K562 (cell line): Measurements from ENCODE around the gene ZCCHC14.

Source experiments
- CTBP1 ChIP-seq: fragments of 450-650 bp; IDR thresholded peaks from 2 replicates; pipeline ENCODE4 v1.6.1; 2016; ENCODE audit warnings: borderline replicate concordance
- MYNN ChIP-seq, 2 experiments: sonication (generic); formaldehyde crosslinking in 1 of 2; IDR thresholded peaks; 2 replicates each; pipeline versions ENCODE4 v1.5.0 to v1.6.1; 2016 to 2020; ENCODE audit warnings: antibody characterized with exemption in 1 of 2, missing genetic modification reagents in 1 of 2
- RAD21 ChIP-seq, 2 experiments: fragments of 250-450 bp in 1 of 2; fragments of 450-650 bp in 1 of 2; sonication (Bioruptor Pico) in 1 of 2; formaldehyde crosslinking in 1 of 2; IDR thresholded peaks in 1 of 2; conservative IDR thresholded peaks in 1 of 2; 2 replicates each; pipeline versions ENCODE4 v1.4.0 to v1.8.0; 2020 to 2022; ENCODE audit warnings: mild to moderate bottlenecking in 2 of 2, moderate library complexity in 1 of 2
- RBM14 ChIP-seq: fragments of 200-400 bp; formaldehyde crosslinking; IDR thresholded peaks from 2 replicates; pipeline ENCODE4 v1.6.1; 2018; ENCODE audit warnings: low read depth, mild to moderate bottlenecking, low read length, moderate library complexity, borderline replicate concordance; ENCODE audit not compliant: insufficient read depth
- SIN3A ChIP-seq, 2 experiments: fragments of 150-350 bp in 1 of 2; IDR thresholded peaks; 2 replicates each; pipeline ENCODE4 v1.6.1; 2011 to 2016; ENCODE audit warnings: borderline replicate concordance in 2 of 2, low read depth in 2 of 2, low read length in 2 of 2, mild to moderate bottlenecking in 2 of 2, moderate library complexity in 2 of 2; ENCODE audit not compliant: control insufficient read depth in 1 of 2
- SMARCB1 ChIP-seq: IDR thresholded peaks from 2 replicates; pipeline ENCODE4 v1.6.1; 2011; ENCODE audit warnings: improper control_type of control experiment, low read depth; ENCODE audit not compliant: insufficient read length
- ZNF263 ChIP-seq: sonication (generic); formaldehyde crosslinking; IDR thresholded peaks from 2 replicates; pipeline ENCODE4 v1.8.0; 2022; ENCODE audit warnings: mild to moderate bottlenecking, missing genetic modification reagents, borderline replicate concordance
- TF ChIP-seq, protein P1 (sequence below), 2 experiments: fragments of 450-650 bp; formaldehyde crosslinking in 1 of 2; IDR thresholded peaks; 2 replicates each; pipeline versions ENCODE4 v1.4.0 to v1.6.1; 2014 to 2020; ENCODE audit warnings: mild to moderate bottlenecking in 2 of 2, borderline replicate concordance in 1 of 2, low read depth in 1 of 2
- TF ChIP-seq, protein P2 (sequence below), 3 experiments: IDR thresholded peaks in 2 of 3; conservative IDR thresholded peaks in 1 of 3; 2 replicates each; pipeline ENCODE4 v1.5.1; 2011 to 2012; ENCODE audit warnings: low read length in 3 of 3, mild to moderate bottlenecking in 3 of 3, control low read depth in 2 of 3, improper control_type of control experiment in 1 of 3, inconsistent platforms in 1 of 3, low read depth in 1 of 3, mixed read lengths in 1 of 3, moderate library complexity in 1 of 3; ENCODE audit not compliant: insufficient read depth in 2 of 3

DNA sequence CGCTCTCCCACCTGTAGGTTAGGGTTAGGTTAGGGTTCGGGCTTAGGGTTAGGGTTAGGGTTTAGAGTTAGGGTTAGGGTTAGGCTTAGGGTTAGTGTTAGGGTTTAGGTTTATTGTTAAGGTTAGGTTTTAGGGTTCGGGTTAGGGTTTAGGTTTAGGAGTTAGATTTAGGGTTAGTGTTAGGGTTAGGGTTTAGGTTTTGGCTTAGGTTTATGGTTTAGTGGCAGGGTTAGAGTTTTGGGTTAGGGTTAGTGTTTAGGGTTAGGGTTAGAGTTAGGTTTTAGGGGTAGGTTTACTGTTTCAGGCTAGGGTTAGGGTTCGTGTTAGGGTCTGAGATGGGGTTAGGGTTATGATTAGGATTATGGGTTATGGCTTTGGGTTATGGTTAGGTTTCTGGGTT, 31.6 kb upstream of the ZCCHC14 start:
- TF ChIP-seq ZNF263 (CRISPR knock-in tag) (no peak), MYNN (IDR thresholded peaks at IDR 0.05) (no peak), MYNN (CRISPR knock-in tag; IDR thresholded peaks at IDR 0.05) (no peak), RBM14 (no peak), CTBP1 (no peak), RAD21 (CRISPR knock-in tag; conservative IDR thresholded peaks at IDR 0.05 in 1 of 2, IDR thresholded peaks at IDR 0.05 in 1 of 2) (no peak), SIN3A (IDR thresholded peaks at IDR 0.05; ENCODE audit: borderline replicate concordance in 2 of 2, control insufficient read depth in 1 of 2, low read depth in 2 of 2, low read length in 2 of 2) (no peak), SMARCB1 (no peak)
- TF ChIP-seq, protein P1, sequence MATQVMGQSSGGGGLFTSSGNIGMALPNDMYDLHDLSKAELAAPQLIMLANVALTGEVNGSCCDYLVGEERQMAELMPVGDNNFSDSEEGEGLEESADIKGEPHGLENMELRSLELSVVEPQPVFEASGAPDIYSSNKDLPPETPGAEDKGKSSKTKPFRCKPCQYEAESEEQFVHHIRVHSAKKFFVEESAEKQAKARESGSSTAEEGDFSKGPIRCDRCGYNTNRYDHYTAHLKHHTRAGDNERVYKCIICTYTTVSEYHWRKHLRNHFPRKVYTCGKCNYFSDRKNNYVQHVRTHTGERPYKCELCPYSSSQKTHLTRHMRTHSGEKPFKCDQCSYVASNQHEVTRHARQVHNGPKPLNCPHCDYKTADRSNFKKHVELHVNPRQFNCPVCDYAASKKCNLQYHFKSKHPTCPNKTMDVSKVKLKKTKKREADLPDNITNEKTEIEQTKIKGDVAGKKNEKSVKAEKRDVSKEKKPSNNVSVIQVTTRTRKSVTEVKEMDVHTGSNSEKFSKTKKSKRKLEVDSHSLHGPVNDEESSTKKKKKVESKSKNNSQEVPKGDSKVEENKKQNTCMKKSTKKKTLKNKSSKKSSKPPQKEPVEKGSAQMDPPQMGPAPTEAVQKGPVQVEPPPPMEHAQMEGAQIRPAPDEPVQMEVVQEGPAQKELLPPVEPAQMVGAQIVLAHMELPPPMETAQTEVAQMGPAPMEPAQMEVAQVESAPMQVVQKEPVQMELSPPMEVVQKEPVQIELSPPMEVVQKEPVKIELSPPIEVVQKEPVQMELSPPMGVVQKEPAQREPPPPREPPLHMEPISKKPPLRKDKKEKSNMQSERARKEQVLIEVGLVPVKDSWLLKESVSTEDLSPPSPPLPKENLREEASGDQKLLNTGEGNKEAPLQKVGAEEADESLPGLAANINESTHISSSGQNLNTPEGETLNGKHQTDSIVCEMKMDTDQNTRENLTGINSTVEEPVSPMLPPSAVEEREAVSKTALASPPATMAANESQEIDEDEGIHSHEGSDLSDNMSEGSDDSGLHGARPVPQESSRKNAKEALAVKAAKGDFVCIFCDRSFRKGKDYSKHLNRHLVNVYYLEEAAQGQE (IDR thresholded peaks at IDR 0.05; ENCODE audit: borderline replicate concordance): no peak
- TF ChIP-seq, protein P1 (CRISPR knock-in tag; IDR thresholded peaks at IDR 0.05; ENCODE audit: low read depth): no peak
- TF ChIP-seq, protein P2, sequence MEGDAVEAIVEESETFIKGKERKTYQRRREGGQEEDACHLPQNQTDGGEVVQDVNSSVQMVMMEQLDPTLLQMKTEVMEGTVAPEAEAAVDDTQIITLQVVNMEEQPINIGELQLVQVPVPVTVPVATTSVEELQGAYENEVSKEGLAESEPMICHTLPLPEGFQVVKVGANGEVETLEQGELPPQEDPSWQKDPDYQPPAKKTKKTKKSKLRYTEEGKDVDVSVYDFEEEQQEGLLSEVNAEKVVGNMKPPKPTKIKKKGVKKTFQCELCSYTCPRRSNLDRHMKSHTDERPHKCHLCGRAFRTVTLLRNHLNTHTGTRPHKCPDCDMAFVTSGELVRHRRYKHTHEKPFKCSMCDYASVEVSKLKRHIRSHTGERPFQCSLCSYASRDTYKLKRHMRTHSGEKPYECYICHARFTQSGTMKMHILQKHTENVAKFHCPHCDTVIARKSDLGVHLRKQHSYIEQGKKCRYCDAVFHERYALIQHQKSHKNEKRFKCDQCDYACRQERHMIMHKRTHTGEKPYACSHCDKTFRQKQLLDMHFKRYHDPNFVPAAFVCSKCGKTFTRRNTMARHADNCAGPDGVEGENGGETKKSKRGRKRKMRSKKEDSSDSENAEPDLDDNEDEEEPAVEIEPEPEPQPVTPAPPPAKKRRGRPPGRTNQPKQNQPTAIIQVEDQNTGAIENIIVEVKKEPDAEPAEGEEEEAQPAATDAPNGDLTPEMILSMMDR (IDR thresholded peaks at IDR 0.05 in 2 of 3, conservative IDR thresholded peaks at IDR 0.05 in 1 of 3; ENCODE audit: insufficient read depth in 2 of 3, low read depth in 1 of 3, low read length in 3 of 3): no peak
